NCI-H774 (cell line): ENCODE measurements around the gene MROH7.

Source experiments
- DNase-seq: peaks from one replicate; lab custom pipeline; 2025; lab: John Stamatoyannopoulos, UW

The MROH7 gene

DNA sequence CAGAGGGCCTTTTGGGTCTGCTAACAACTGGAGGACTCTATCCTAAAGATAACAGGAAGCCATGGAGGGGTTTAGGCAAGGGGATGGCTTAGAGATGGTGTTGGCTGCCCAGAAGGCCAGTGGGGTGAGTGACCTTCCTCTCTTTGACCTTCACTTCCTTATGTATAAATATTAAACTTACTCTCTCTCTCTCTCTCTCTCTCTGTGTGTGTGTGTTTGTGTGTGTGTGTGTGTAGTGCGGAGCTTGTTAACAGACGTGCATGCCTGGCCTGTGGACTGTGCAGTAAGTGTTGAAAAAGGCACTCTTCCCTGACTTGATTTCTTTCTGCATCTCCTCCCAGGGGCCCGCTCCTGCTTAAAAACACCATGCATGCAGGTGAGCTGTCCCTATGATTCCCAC lies 10.0 kb downstream of the MROH7 start:
- DNase-seq = no peak

- no peak for DNase-seq
These were observed 10.6 kb downstream of the MROH7 start for GRCh38 chr1:54652168-54652567.

- DNase-seq = no peak
These were observed 11.4 kb downstream of the MROH7 start for GRCh38 chr1:54653036-54653435.

DNA sequence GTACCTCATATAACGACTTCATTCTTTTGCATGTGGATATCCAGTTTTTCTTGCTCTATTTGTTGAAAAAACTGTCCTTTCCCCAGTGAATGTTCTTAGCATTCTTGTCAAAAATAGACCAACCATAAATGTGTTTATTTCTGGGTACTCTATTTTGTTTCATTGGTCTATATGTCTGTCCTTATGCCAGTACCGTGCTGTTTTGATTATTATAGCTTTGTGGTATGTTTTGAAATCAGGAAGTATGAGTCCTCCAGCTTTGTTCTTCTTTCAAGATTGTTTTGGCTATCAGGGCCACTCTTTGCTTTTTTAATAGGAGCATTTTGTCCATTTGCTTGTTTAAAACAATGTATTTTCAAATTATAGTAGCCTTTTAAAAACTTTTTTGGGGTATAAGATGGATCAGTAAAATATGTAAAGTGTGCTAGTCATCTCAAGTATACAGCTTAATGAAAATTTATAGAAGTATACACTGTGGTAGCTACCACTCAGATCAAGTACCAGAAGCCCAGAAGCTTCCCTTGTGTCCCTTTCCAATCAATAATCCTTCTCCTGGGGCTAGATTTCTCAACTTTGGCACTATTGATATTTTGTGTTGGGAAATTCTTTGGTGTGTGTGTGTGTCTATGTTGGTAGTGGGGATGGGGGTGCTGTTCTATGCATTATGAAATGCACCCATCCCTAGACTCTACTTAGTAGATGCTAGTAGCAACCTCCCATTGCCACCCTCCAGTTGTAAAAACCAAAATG lies 16.8 kb downstream of the MROH7 start:
- no peak for DNase-seq

- no peak for DNase-seq
These were observed 22.1 kb downstream of the MROH7 start for GRCh38 chr1:54663725-54664124.

- DNase-seq = no peak
These were observed 22.8 kb downstream of the MROH7 start for GRCh38 chr1:54664364-54664763.

GRCh38 chr1:54665852-54666251 lies 24.3 kb downstream of the MROH7 start:
- DNase-seq = no peak

GRCh38 chr1:54666333-54666732 lies 24.7 kb downstream of the MROH7 start:
- no peak for DNase-seq

DNA sequence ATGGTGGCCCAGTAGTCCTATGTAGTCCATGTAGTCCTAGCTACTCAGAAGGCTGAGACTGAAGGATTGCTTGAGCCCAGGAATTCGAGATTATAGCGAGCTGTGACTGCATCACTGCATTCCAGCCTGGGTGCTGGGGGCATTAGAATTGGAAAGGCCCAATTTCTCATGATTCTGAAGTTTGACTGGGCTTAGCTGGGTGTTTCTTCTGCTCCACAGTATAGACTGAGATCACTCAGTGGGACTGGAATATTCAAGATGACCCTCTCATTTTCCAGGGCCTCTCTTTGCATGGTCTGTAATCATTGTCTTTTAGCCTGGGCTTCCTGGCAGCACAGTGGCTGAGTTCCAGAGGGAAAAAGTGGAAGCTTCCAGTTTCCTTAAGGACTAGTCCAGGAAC lies 26.2 kb downstream of the MROH7 start:
- DNase-seq = no peak

- no peak for DNase-seq
These were observed 27.0 kb downstream of the MROH7 start for GRCh38 chr1:54668567-54668966.

DNA sequence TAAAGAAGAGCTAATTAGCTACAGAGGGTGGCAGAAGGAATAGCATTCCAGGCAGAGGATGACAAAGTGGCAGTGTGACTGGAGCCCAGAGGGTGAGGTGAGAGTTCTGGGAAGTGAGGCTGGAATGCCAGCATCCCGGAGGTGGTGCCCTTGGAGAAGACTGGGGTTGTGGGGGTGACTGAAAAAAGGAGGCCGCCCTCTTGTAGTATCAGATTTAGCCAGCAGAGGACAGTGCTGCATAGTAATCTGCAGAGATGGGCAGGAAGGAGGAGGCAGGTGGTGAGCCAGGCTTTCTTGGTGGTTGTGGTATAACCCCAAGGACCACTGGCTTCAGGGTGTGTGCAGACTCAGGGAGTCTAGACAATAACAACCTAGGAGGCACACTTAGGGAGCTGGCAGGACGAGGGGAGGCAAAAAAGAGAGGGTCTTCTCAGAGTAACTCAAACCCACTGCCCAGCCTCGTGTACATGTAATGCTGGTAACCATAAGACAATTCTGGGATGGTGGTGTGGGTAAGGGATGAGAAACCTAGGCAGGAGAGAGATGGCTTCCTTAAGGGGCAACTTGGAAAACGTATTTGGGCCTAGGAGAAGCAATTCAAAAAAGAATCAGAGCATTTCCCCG lies 30.5 kb downstream of the MROH7 start:
- peak; percentile 54 for DNase-seq

DNA sequence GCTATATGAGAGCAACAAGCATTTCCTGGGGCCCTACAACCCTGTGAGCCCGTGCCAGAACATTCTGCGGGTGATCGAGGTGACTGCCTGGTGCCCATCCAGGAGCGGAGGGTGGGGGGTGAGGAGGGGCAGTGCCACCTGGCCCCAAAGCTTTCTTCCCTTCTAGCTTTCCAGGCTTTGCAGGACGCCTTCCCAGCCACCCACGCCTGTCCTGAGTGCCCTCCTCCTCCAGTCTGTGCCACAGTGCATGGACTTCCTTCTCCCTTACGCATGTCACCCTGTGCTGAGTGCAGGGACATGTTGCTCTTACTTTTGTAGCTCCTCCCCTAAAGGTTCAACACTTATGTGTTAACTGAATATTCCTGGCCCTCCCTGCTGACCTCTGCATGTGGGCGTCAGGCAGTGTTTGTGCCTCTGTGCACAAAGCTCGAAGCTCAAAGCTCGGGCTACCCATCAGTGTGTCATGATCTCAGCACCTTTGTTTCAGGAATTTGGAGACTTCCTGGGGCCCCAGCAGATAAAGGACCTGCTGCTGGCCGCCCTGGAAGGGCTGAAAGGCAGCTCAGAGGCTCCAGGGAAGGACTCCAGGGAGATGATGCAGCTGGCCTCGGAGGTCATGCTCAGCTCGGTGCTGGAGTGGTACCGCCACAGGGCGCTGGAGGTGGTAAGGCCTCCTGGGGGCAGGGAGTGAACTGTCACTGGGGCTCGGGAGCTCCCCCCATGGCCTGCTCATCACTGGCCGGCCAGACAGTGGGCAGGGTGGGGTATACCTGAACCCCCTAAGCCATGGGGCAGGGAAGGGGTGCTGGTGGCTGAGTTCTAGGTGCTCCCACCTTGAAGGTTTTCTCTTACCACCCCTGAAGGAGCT lies 37.4 kb downstream of the MROH7 start:
- DNase-seq = no peak

DNA sequence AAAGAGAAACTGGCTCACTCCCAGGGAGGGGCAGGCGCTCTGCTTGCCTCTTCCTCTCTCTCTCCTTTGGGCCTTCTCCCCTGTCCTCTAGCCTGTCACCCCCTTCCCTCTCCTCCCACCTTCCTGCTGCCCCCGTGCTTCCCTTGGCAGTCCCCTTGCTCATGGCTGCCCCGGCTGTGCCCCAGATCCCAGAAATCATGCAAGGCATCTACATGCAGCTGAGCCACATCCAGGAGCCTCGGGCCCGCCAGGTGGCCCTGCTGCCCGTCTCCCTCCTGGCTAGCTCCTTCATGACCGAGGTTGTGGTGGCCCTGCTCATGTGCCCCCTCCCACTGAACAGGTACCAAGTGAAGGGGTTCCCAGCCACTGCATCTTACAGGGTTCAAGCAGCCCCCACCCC lies 38.1 kb downstream of the MROH7 start:
- no peak for DNase-seq

- DNase-seq = no peak
These were observed 38.8 kb downstream of the MROH7 start for GRCh38 chr1:54680387-54680786.

- DNase-seq = peak; percentile 71
These were observed 39.8 kb downstream of the MROH7 start for GRCh38 chr1:54681358-54681757.

- no peak for DNase-seq
These were observed 41.9 kb downstream of the MROH7 start for GRCh38 chr1:54683453-54683852.

GRCh38 chr1:54685335-54685905 lies 43.8 kb downstream of the MROH7 start:
- DNase-seq = no peak

DNA sequence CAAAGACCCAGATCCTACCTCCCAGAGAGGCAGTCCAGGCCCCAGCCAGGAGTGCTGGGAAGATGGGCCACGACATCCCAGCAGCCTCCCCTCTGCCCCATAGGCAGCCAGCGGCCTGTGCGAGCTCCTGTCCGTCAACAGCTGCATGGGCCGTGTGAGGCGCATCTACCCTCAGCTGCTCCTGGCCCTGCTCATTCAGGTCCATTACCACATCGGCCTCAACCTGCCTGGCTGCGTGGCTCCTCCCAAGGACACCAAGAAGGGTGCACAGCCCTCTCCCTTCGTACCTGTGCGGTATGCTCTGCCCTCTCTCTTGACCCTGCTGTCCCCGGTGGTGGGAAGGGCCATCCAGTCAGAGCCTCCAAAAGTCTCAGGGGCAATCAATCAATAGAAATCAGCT lies 44.6 kb downstream of the MROH7 start:
- DNase-seq = no peak

- no peak for DNase-seq
These were observed 53.2 kb downstream of the MROH7 start for GRCh38 chr1:54694771-54695170.

GRCh38 chr1:54695221-54695620 lies 53.6 kb downstream of the MROH7 start:
- DNase-seq = no peak

DNA sequence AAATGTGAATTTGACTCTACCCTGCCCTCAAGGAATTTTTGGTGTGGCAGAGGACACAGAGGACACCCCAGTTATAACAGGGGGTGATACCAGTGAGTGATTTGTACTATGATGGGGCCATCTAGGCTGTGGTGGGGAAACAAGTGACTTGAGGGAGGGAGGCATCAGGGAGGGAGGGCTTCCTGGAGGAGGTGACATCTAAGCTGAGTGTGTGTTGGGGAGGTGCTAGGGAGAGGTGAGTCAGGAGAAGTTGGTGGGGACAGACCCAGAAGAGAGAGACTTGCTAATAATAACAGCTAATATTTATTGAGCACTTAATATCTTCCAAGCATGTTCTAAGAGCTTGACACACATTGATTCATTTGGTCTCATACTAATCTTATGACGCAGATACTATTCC lies 54.2 kb downstream of the MROH7 start:
- no peak for DNase-seq

GRCh38 chr1:54696262-54696661 lies 54.7 kb downstream of the MROH7 start:
- DNase-seq = no peak

DNA sequence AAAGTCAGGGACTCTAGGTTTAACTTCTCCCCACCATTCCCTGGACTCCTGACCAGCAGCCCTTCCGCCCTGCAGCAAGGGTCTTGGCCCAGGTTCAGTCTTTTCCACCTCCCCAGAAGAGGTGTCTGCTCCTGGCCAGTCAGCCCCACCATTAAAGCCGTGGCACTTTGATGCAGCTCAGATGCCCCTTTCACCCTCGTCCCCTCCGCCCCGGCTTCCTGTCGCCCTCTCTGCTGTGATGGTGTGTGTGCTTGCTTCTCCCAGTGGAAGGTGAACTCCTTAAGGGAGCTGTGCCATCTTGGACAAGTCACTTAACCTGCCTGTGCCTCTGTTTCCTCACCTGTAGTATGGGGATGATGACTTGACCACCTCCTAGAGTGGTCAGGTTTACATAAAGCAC lies 56.3 kb downstream of the MROH7 start:
- DNase-seq = no peak
